IPS-18c (cell line): ENCODE results near the gene SMOC1.
"Not testable (repeated sequence)": the region's sequence is repeated elsewhere in the genome, so short reads cannot be mapped to it uniquely, and the experiment has no call there.

Source experiments
- H3K4me3 ChIP-seq: 2 replicates; pipeline ENCODE4 v1.7.0; 2013; ENCODE audit warnings: low read depth, mild to moderate bottlenecking, low read length, moderate library complexity; ENCODE audit not compliant: insufficient read depth
- H3K9me3 ChIP-seq: one replicate; pipeline ENCODE4 v1.6.1; 2013; ENCODE audit warnings: mild to moderate bottlenecking, low read length, moderate library complexity; ENCODE audit not compliant: control insufficient read depth, insufficient read depth

The SMOC1 gene

GRCh38 chr14:69882116-69882864 lies 3.1 kb downstream of the SMOC1 start:
- Histone ChIP-seq H3K4me3 (no peak overlapping the region), H3K9me3 (no peaks in the 10 kb centered on the region)

GRCh38 chr14:69882915-69883314 lies 3.7 kb downstream of the SMOC1 start:
- Histone ChIP-seq H3K9me3 (no peaks in the 10 kb centered on the region), H3K4me3 (no peak overlapping the region)

- no peaks in the 10 kb centered on the region for H3K9me3 ChIP-seq
- no peak overlapping the region for H3K4me3 ChIP-seq
Measured at GRCh38 chr14:69886453-69887242, 7.4 kb downstream of the SMOC1 start.

- no peak overlapping the region for H3K4me3 ChIP-seq
- H3K9me3 ChIP-seq = no peaks in the 10 kb centered on the region
Measured at GRCh38 chr14:69887740-69888657, 8.8 kb downstream of the SMOC1 start.

GRCh38 chr14:69891422-69891821 lies 12.2 kb downstream of the SMOC1 start:
- Histone ChIP-seq H3K4me3 (no peak overlapping the region), H3K9me3 (no peaks in the 10 kb centered on the region)

- Histone ChIP-seq H3K9me3 (peaks cover 2% of the 10 kb centered on the region), H3K4me3 (no peak overlapping the region)
Measured at GRCh38 chr14:69895109-69895508, 15.9 kb downstream of the SMOC1 start.

DNA sequence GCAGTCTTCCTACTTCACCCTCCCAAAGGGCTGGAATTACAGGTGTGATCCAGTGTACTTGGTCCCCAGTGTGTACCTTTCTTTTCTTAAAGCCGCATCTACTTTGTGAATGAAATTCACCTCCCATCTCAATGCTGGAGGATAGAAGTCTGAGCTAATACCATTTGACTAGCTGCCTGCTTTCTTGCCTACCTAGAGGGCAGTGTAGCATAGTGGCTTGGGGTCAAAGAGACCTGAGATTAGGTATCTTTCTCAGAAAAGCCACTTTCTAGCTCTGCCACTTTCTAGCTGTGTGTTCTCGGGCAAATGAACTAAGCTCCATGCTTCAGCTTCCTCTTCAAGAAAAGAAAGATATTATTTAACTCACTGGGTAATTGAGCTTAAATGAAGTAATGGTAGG lies 16.9 kb downstream of the SMOC1 start:
- no peak overlapping the region for H3K4me3 ChIP-seq
- H3K9me3 ChIP-seq = peaks cover 2% of the 10 kb centered on the region

DNA sequence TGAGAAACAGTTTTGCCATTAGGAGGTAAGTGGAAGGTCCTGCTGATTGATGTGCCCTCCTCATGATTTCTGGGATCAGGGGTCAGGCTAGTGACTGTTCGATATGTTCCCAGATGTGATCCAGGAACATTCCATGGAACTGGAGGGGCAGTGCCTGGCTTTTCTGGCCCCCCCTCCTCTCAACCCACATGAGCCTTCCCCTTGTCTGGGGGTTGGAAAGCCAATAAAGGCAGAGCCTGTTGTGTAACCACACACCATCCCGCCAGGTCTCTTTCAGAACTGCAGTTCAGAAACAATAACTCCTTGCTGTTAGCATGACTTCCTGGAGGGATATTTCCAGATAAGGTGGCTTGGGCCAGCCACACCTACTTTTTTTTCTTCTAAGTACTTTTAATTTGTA lies 17.8 kb downstream of the SMOC1 start:
- no peak overlapping the region for H3K4me3 ChIP-seq
- H3K9me3 ChIP-seq = peaks cover 2% of the 10 kb centered on the region

GRCh38 chr14:69900603-69901002 lies 21.4 kb downstream of the SMOC1 start:
- no peak overlapping the region for H3K4me3 ChIP-seq
- H3K9me3 ChIP-seq = peaks cover 8% of the 10 kb centered on the region

GRCh38 chr14:69901113-69901951 lies 22.1 kb downstream of the SMOC1 start:
- H3K4me3 ChIP-seq = no peak overlapping the region
- peaks cover 8% of the 10 kb centered on the region for H3K9me3 ChIP-seq

DNA sequence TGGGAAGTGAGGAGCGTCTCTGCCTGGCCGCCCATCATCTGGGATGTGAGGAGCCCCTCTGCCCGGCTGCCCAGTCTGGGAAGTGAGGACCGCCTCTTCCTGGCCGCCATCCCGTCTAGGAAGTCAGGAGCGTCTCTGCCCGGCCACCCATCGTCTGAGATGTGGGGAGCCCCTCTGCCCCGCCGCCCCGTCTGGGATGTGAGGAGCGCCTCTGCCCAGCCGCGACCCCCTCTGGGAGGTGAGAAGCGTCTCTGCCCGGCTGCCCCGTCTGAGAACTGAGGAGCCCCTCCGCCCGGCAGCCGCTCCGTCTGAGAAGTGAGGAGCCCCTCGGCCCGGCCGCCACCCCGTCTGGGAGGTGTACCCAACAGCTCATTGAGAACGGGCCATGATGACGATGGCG lies 23.8 kb downstream of the SMOC1 start:
- H3K9me3 ChIP-seq, H3K4me3 ChIP-seq: not testable (repeated sequence)

- H3K9me3 ChIP-seq = peaks cover 6% of the 10 kb centered on the region
Measured at GRCh38 chr14:69904246-69904645, 25.0 kb downstream of the SMOC1 start.

DNA sequence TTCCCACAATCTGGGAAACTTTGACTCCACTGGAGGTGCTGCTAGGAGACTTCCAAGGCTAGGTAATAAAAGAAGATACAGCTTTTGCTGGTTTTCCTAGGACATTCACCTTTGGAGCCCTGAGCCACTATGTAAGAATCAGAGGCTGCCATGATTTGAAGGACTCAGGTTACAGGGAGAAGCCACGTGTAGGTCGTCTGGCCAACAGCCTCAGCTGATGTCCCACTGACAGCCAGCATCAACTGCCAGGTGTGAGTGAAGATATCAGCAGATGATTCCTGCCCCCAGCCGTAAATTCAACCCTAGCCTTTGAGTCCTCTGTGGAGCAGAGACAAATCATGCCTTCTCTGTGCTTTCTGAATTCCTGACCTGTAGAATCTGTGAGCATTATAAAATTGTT lies 27.0 kb downstream of the SMOC1 start:
- H3K9me3 ChIP-seq = peaks cover 6% of the 10 kb centered on the region
- no peak overlapping the region for H3K4me3 ChIP-seq

More at GRCh38 chr14:69904246-69904645, 25.0 kb downstream of the SMOC1 start:
- H3K4me3 ChIP-seq = no peak overlapping the region

DNA sequence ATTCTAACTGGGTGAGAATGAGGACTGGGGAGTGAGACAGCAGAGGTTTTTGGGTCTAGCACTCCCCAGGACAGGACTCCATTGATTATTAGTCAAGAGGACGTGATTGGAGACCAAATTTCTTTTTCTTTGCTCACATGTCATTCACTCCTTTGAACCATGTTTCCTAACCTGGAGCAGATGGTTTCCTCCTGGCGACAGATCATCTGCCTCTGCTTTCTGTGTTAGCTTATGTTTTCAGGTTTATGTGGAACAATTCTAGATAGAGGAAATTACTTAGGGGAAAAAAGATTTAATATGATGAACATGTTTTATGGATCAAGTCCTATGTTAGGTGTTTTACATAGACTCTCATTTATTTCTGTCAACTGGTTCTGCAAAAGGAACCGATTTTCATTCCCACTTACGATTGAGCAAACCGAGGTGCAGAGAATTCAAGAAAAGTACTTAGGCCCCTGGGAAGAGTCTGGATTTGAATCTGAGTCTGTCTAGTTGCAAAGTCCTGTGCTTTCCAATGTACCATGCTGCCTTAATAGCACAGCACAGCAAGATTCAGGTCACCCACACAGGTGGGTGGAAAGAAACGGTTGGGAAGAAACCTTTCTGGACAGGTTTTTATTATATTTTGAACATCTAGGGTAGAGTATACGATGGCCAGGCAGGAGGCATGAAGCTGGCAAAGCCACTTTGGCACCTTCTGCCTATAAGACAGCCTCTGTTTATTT lies 30.8 kb downstream of the SMOC1 start:
- Histone ChIP-seq H3K4me3 (no peak overlapping the region), H3K9me3 (no peaks in the 10 kb centered on the region)

DNA sequence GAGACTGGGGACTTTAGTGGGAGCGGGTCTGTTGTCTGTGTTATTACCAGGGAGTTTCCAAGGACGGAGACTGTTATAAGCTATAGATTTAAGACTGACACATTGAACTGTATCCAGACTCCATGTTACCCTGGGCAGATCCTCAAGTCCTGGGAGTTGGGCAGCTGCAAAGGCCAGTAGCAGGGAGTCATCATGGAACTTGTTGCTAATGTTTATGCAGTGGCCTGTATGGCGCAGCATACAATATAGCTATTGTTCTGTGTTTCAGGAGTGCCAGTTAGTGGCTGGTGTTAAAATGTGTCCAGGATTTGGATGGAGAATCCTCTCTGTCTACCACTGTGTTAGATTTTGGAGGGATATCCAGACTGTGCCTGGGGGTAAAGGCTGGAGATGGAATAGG lies 31.7 kb downstream of the SMOC1 start:
- Histone ChIP-seq H3K4me3 (no peak overlapping the region), H3K9me3 (no peaks in the 10 kb centered on the region)

GRCh38 chr14:69913686-69914085 lies 34.5 kb downstream of the SMOC1 start:
- no peak overlapping the region for H3K4me3 ChIP-seq
- no peaks in the 10 kb centered on the region for H3K9me3 ChIP-seq
